Measurements from ENCODE around the gene MED12L. TPM values are rescaled to one million over a fixed set of nuclear protein-coding genes. Genes with fewer than 3 reads are reported as not detected.

Gene MED12L
- total RNA-seq, 4 donors from 2014 or later, result 0.19 to 0.83 (median 0.41) TPM

GRCh38 chr3:151357463-151357850 lies 272.0 kb downstream of the MED12L start:
- Histone ChIP-seq H3K9me3 (no peaks in the 10 kb centered on the region), H3K27ac (replicated peaks in 1 of 4) (no peak overlapping the region), H3K4me3 (no peak overlapping the region), H3K4me1 (peaks cover 0 to 9% (median 3%) of the 10 kb centered on the region in 4 donors), H3K36me3 (no peaks in the 10 kb centered on the region), H3K27me3 (no peaks in the 10 kb centered on the region)
- intact Hi-C loops (cut with DNase I), result no loop called here
- TF ChIP-seq POLR2AphosphoS5 (IDR thresholded peaks at IDR 0.05) (no peak), EP300 (IDR thresholded peaks at IDR 0.05) (no peak), POLR2A (IDR thresholded peaks at IDR 0.05; ENCODE audit: low read depth) (no peak), CTCF (IDR thresholded peaks at IDR 0.05) (no peak)
- WGBS, result 47% methylated on average over 2 of the region's 2 CpGs
- no peak for DNase-seq (ENCODE audit: extremely low spot score)

DNA sequence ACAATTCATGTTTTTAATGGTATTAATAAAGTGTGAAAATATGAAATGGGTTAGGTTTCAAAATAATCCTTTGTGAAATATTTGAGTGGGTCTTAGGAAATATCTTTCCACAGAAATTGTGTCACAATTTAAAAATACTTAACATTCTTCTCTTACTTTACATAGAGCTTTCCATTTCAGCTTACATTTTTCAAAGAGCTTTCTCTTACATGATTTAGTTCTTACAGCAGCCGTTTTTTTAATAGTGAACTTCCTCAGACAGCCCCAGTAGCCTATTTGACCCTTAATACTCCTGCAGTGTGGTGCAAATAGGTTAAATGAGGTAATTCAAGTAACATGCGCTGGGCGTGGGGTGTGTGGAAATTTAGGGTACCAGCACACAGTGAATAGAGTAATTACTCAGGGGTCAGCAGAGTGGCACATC lies 277.3 kb downstream of the MED12L start:
- WGBS, result 59% methylated on average over 3 of the region's 3 CpGs
- intact Hi-C loops (cut with DNase I), result no loop called here
- H3K36me3 ChIP-seq, result no peaks in the 10 kb centered on the region
- H3K27me3 ChIP-seq, result no peaks in the 10 kb centered on the region
- no peak overlapping the region for H3K4me3 ChIP-seq
- H3K4me1 ChIP-seq, result peaks cover 0 to 2% (median 0%) of the 10 kb centered on the region in 4 donors
- no peak overlapping the region for H3K27ac ChIP-seq (replicated peaks in 1 of 4)
- no peak for TF ChIP-seq EP300 (IDR thresholded peaks at IDR 0.05)
- TF ChIP-seq POLR2A (IDR thresholded peaks at IDR 0.05; ENCODE audit: low read depth), result no peak
- H3K9me3 ChIP-seq, result no peaks in the 10 kb centered on the region
- no peak for DNase-seq (ENCODE audit: extremely low spot score)

GRCh38 chr3:151366993-151367392 lies 281.5 kb downstream of the MED12L start:
- intact Hi-C loops (cut with DNase I), result no loop called here
- WGBS, result 79% methylated on average over 3 of the region's 3 CpGs

DNA sequence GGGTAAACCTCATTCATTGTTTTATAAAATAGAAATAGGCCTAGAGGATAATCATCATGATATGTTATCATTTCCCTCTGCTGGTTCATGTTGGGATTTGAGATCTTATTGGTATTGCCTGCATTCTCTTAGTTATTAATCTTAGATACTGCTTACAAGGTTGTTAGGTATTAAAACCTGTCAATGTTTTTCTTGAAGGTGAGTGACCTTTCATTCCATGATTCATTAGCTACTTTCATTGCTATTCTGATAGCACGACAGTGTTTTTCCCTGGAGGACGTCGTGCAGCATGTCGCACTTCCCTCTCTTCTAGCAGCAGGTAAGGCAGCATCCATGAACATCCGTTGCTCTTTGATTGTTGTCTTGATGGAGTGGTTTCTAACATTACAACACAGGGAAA lies 282.0 kb downstream of the MED12L start:
- Histone ChIP-seq H3K9me3 (no peaks in the 10 kb centered on the region), H3K36me3 (no peaks in the 10 kb centered on the region), H3K27me3 (no peaks in the 10 kb centered on the region), H3K27ac (replicated peaks in 1 of 4) (no peak overlapping the region), H3K4me1 (no peaks in the 10 kb centered on the region), H3K4me3 (no peak overlapping the region)
- intact Hi-C loops (cut with DNase I), result no loop called here
- TF ChIP-seq EP300 (IDR thresholded peaks at IDR 0.05) (no peak), POLR2A (IDR thresholded peaks at IDR 0.05; ENCODE audit: low read depth) (no peak), POLR2AphosphoS5 (IDR thresholded peaks at IDR 0.05) (no peak), CTCF (IDR thresholded peaks at IDR 0.05) (no peak)
- DNase-seq (ENCODE audit: extremely low spot score), result no peak
- WGBS, result 72% methylated on average over 5 of the region's 5 CpGs

More at GRCh38 chr3:151366993-151367392, 281.5 kb downstream of the MED12L start:
- DNase-seq (ENCODE audit: extremely low spot score), result no peak
- Histone ChIP-seq H3K4me3 (no peak overlapping the region), H3K27me3 (no peaks in the 10 kb centered on the region), H3K4me1 (no peaks in the 10 kb centered on the region), H3K9me3 (no peaks in the 10 kb centered on the region), H3K27ac (replicated peaks in 1 of 4) (no peak overlapping the region), H3K36me3 (no peaks in the 10 kb centered on the region)
- no peak for TF ChIP-seq CTCF (IDR thresholded peaks at IDR 0.05)
- no peak for TF ChIP-seq POLR2A (IDR thresholded peaks at IDR 0.05; ENCODE audit: low read depth)
- no peak for TF ChIP-seq EP300 (IDR thresholded peaks at IDR 0.05)
- no peak for TF ChIP-seq POLR2AphosphoS5 (IDR thresholded peaks at IDR 0.05)

DNA sequence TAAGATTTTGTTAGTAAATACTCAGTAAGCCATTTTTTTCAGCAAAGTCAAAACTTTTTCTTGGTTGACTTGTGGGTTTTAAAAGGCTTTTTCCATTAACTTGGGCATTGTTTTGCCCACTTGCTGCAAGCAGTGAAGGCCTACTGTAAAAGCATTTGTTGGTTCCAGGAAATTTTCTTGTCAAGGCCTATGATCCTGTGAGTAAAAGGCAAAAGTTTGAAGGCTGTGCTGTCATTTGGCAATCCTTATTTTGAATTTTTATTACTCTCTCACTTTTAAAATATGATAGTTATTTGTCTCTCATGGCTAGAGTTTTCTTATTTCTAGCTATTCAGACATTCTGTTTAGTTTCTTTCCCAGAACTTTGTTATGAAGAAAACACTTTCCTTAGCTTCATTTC lies 286.1 kb downstream of the MED12L start:
- no peaks in the 10 kb centered on the region for H3K27me3 ChIP-seq
- no peak overlapping the region for H3K4me3 ChIP-seq
- TF ChIP-seq CTCF (IDR thresholded peaks at IDR 0.05) (no peak), POLR2AphosphoS5 (IDR thresholded peaks at IDR 0.05) (no peak), POLR2A (IDR thresholded peaks at IDR 0.05; ENCODE audit: low read depth) (no peak), EP300 (IDR thresholded peaks at IDR 0.05) (no peak)
- H3K27ac ChIP-seq (replicated peaks in 1 of 4), result no peak overlapping the region
- no peaks in the 10 kb centered on the region for H3K36me3 ChIP-seq
- no peak for DNase-seq (ENCODE audit: extremely low spot score)
- intact Hi-C loops (cut with DNase I), result no loop called here
- H3K4me1 ChIP-seq, result no peaks in the 10 kb centered on the region
- H3K9me3 ChIP-seq, result no peaks in the 10 kb centered on the region
